ENCODE data around the gene MCM7. TPM values are rescaled to one million over a fixed set of nuclear protein-coding genes. Genes with fewer than 3 reads are reported as not detected.

Gene MCM7
- total and polyA plus RNA-seq, 4 experiments from 2014 or later: 26.9 to 173 (median 97.2) TPM

DNA sequence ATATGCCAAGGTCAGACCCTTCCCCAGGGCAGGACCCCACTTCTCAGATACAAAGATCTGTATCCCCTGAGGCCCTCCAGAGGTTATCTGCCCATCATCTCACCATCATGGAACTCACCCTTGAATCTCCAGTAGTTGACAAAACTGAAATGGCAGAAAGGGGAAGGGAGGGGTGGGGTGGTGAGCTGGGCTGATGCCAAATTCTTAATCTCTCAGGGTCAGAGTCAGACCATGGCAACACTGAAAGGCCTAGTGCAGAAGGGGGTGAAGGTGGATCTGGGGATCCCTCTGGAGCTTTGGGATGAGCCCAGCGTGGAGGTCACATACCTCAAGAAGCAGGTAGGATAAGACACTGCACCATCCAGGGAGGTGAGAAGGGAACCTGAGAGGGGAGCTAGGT lies 21.4 kb upstream of the MCM7 start:
- intact Hi-C loops (cut with micrococcal nuclease): no loop called here
- Mint-ChIP-seq H3K9me3 (peaks cover 0 to 6% (median 0%) of the 10 kb centered on the region in 8 donors), H3K4me3 (peak overlapping the region in 1 of 8 donors; percentile 21), H3K4me1 (peaks cover 19 to 62% (median 42%) of the 10 kb centered on the region in 4 donors), H3K27me3 (no peaks in the 10 kb centered on the region), H3K36me3 (peaks cover 3 to 48% of the 10 kb centered on the region in 2 donors), H3K27ac (peak overlapping the region in 6 of 7 donors; percentile 36 to 81 (median 54))
- Histone ChIP-seq H3K36me3 (ENCODE audit: insufficient read depth, low read length) (peaks cover 9% of the 10 kb centered on the region), H3K4me3 (ENCODE audit: low read length in 2 of 2) (no peak overlapping the region), H3K4me1 (ENCODE audit: insufficient read depth, low read length) (peaks cover 43% of the 10 kb centered on the region), H3K9me3 (ENCODE audit: control insufficient read depth in 1 of 2, low read length in 2 of 2) (no peaks in the 10 kb centered on the region), H3K27me3 (ENCODE audit: insufficient read depth, low read length) (no peaks in the 10 kb centered on the region), H3K27ac (ENCODE audit: low read depth, low read length) (no peak overlapping the region)
- no peak for DNase-seq
- POLR2A ChIA-PET (ENCODE audit: partially characterized antibody): interaction anchor here (1.0 to 7.9 kb wide), 3 partner anchors 20 to 306 kb away, joined by 3 to 175 read pairs (median 3); partner anchors contain the start of genes AP4M1, MCM7, TRIM4 and ZCWPW1
- CTCF ChIA-PET (ENCODE audit: partially characterized antibody): interaction anchor here (3.5 kb wide), 1 partner anchor 8 kb away, joined by 21 read pairs; no protein-coding TSS in a partner anchor

DNA sequence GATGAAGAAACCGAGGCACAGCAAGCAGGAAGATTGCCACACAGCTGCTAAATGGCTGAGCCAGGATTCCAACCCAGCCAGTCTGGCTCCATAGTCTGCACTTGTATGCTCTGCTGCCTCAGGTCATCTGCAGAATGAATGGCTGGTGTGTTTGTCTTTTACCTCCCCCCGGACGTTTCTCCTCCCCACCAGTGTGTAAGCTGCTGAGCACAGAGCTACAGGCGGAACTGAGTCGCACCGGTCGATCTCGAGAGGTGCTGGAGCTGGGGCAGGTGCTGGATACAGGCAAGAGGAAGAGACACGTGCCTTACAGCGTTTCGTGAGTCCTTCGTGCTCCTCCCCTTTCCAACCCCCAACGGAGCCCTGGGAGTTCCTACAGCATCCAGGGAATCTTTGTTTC lies 20.9 kb upstream of the MCM7 start:
- DNase-seq: no peak
- ChIA-PET CTCF (ENCODE audit: partially characterized antibody) (interaction anchor here (3.5 kb wide), 1 partner anchor 8 kb away, joined by 21 read pairs; no protein-coding TSS in a partner anchor), POLR2A (ENCODE audit: partially characterized antibody) (interaction anchor here (1.0 to 7.9 kb wide), 3 partner anchors 19 to 307 kb away, joined by 3 to 175 read pairs (median 3); partner anchors contain the start of genes AP4M1, MCM7, TRIM4 and ZCWPW1)
- H3K27ac ChIP-seq (ENCODE audit: low read depth, low read length): no peak overlapping the region
- H3K9me3 Mint-ChIP-seq: peaks cover 0 to 6% (median 0%) of the 10 kb centered on the region in 8 donors
- peak overlapping the region in 3 of 7 donors; percentile 44 to 89 (median 73) for H3K27ac Mint-ChIP-seq
- intact Hi-C loops (cut with micrococcal nuclease): no loop called here
- peaks cover 19 to 62% (median 40%) of the 10 kb centered on the region in 4 donors for H3K4me1 Mint-ChIP-seq
- no peaks in the 10 kb centered on the region for H3K27me3 Mint-ChIP-seq
- H3K36me3 ChIP-seq (ENCODE audit: insufficient read depth, low read length): peaks cover 9% of the 10 kb centered on the region
- peaks cover 3 to 48% of the 10 kb centered on the region in 2 donors for H3K36me3 Mint-ChIP-seq
- no peaks in the 10 kb centered on the region for H3K9me3 ChIP-seq (ENCODE audit: control insufficient read depth in 1 of 2, low read length in 2 of 2)
- no peak overlapping the region for H3K4me3 ChIP-seq (ENCODE audit: low read length in 2 of 2)
- H3K27me3 ChIP-seq (ENCODE audit: insufficient read depth, low read length): no peaks in the 10 kb centered on the region
- no peak overlapping the region for H3K4me3 Mint-ChIP-seq
- H3K4me1 ChIP-seq (ENCODE audit: insufficient read depth, low read length): peaks cover 43% of the 10 kb centered on the region

DNA sequence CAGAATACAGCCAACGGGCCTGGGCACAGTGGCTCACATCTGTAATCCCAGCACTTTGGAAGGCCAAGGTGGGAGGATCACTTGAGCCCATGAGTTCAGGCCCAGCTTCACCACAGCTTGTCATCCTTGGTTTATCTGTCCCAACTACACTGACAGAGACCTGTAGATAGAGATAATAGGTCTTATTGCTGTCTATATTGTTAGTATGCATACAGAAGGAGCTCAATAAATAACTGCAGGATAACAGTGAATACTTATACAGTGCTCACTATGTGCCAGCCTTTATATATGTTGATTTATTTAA lies 19.5 kb upstream of the MCM7 start:
- no peak for DNase-seq
- peak overlapping the region; percentile 80 for H3K27ac ChIP-seq (ENCODE audit: low read depth, low read length)
- CTCF ChIA-PET (ENCODE audit: partially characterized antibody): interaction anchor here (1.1 to 3.5 kb wide), 5 partner anchors 10 to 96 kb away, joined by 3 to 21 read pairs (median 4); no protein-coding TSS in a partner anchor
- H3K36me3 ChIP-seq (ENCODE audit: insufficient read depth, low read length): peaks cover 9% of the 10 kb centered on the region
- Mint-ChIP-seq H3K27ac (peak overlapping the region; percentile 95 to 100 (median 99)), H3K4me3 (peak overlapping the region; percentile 94 to 99 (median 96)), H3K4me1 (peaks cover 14 to 55% (median 34%) of the 10 kb centered on the region in 4 donors), H3K9me3 (peaks cover 0 to 3% (median 0%) of the 10 kb centered on the region in 8 donors), H3K27me3 (no peaks in the 10 kb centered on the region), H3K36me3 (peaks cover 3 to 45% of the 10 kb centered on the region in 2 donors)
- H3K4me1 ChIP-seq (ENCODE audit: insufficient read depth, low read length): peaks cover 40% of the 10 kb centered on the region
- H3K27me3 ChIP-seq (ENCODE audit: insufficient read depth, low read length): no peaks in the 10 kb centered on the region
- no peaks in the 10 kb centered on the region for H3K9me3 ChIP-seq (ENCODE audit: control insufficient read depth in 1 of 2, low read length in 2 of 2)
- intact Hi-C loops (cut with micrococcal nuclease): loop anchor here (1.0 kb wide), 1 partner anchor 28 kb away; the partner anchor contains the start of gene LAMTOR4
- POLR2A ChIA-PET (ENCODE audit: partially characterized antibody): interaction anchor here (0.9 to 7.9 kb wide), 15 partner anchors 9 to 308 kb away, joined by 3 to 175 read pairs (median 6); partner anchors contain the start of genes AP4M1, COPS6, LAMTOR4 and MCM7
- H3K4me3 ChIP-seq (ENCODE audit: low read length in 2 of 2): peak overlapping the region; percentile 63 to 95

DNA sequence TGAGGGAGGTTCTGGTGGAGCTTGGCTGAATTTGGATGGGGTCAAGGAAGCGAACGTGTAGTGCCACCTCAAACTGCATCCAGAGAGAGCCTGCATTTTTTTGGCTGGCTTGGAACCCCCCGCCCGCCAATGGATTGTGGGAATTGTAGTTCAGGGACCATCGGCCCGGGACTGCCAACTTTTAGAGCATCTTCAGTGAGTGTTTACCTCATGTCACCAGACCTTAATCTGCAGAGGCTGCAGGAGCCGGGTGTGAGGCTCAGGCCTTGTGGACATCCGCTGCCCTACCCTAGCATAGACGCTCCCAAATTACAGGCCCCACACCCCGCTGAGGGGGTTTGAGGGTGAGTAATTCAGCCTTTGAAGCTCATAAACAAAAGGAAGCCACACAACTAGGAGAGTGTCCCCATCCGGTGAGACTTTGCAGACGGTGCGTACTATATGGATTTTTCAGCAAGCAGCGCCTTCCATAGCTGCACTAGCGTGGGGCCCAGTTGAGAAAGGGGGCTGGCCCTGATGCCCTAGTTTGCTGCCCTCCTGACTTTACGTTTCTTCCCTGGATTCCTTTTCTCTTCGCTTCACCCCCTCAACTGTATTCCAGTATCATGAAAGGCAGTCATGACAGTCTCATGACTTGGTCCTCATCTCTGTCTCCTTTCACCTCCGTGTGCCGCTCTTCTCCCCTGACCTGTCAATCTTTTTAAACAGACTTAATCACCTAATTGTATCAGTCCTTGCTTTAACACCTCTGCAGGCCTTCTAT lies 19.0 kb upstream of the MCM7 start:
- Mint-ChIP-seq H3K27me3 (no peaks in the 10 kb centered on the region), H3K4me1 (peaks cover 14 to 49% (median 34%) of the 10 kb centered on the region in 4 donors), H3K4me3 (peak overlapping the region; percentile 94 to 99 (median 96)), H3K27ac (peak overlapping the region; percentile 95 to 100 (median 99)), H3K36me3 (peaks cover 3 to 45% of the 10 kb centered on the region in 2 donors), H3K9me3 (peaks cover 0 to 3% (median 0%) of the 10 kb centered on the region in 8 donors)
- Histone ChIP-seq H3K27ac (ENCODE audit: low read depth, low read length) (peak overlapping the region; percentile 80), H3K36me3 (ENCODE audit: insufficient read depth, low read length) (peaks cover 9% of the 10 kb centered on the region), H3K4me1 (ENCODE audit: insufficient read depth, low read length) (peaks cover 35% of the 10 kb centered on the region), H3K27me3 (ENCODE audit: insufficient read depth, low read length) (no peaks in the 10 kb centered on the region), H3K4me3 (ENCODE audit: low read length in 2 of 2) (peak overlapping the region; percentile 63 to 95), H3K9me3 (ENCODE audit: control insufficient read depth in 1 of 2, low read length in 2 of 2) (no peaks in the 10 kb centered on the region)
- peak; percentile 78 to 88 (median 81) for DNase-seq
- intact Hi-C loops (cut with micrococcal nuclease): loop anchor here (1.0 kb wide), 4 partner anchors 7 to 39 kb away; partner anchors contain the start of genes AP4M1, LAMTOR4, MCM7 and ZNF3
- ChIA-PET CTCF (ENCODE audit: partially characterized antibody) (interaction anchor here (1.1 to 3.5 kb wide), 6 partner anchors 10 to 287 kb away, joined by 3 to 21 read pairs (median 4); no protein-coding TSS in a partner anchor), POLR2A (ENCODE audit: partially characterized antibody) (interaction anchor here (0.7 to 7.9 kb wide), 18 partner anchors 9 to 469 kb away, joined by 3 to 175 read pairs (median 6); partner anchors contain the start of genes AP4M1, COPS6, LAMTOR4 and MCM7)

DNA sequence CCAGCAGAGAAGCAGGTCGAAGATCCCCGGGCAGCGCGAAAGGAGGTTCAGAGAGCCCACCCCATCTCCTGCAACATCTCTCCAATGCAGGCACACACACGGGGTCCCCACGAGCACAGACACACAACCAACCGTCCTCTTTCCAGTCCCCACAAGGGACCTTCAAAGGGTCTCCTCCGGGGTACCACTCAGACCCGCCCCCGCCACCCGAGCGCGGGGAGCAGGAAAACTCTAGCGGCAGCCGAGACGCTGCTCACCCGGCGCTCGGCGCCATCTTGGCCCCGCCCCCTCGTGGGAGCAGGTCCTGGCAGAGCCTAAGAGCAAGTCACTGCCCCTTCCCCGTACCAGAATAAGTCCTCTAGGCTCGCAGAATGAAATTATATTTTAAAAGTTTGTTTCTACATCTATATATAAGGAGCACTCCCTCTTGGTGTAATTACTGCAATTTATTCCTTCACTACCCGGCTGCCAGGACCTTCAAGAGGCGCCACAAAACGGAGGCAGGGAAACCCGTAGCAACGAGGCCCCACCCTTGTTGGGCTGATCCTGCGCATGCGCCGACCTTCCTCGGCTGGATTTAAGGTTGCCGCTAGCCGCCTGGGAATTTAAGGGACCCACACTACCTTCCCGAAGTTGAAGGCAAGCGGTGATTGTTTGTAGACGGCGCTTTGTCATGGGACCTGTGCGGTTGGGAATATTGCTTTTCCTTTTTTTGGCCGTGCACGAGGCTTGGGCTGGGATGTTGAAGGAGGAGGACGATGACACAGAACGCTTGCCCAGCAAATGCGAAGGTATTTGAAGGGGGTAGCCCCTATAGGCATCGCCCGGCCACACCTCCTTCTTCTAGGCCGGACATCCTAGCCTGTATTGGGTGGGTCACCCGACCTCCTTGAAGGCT lies 18.1 kb upstream of the MCM7 start, which contains the start of the genes CNPY4 and TAF6:
CNPY4 (plus strand) TSS at position 563 of the 898 bp plus-strand sequence; CDS start at position 674, 111 bp downstream.
TAF6 (minus strand) TSS at position 287 of the 898 bp plus-strand sequence. CDS start 5,149 bp downstream, outside the sequence.
- peaks cover 2% of the 10 kb centered on the region for H3K36me3 ChIP-seq (ENCODE audit: insufficient read depth, low read length)
- ChIA-PET POLR2A (ENCODE audit: partially characterized antibody) (interaction anchor here (0.7 to 7.9 kb wide), 17 partner anchors 10 to 470 kb away, joined by 3 to 175 read pairs (median 6); partner anchors contain the start of genes AP4M1, COPS6, LAMTOR4 and MCM7), CTCF (ENCODE audit: partially characterized antibody) (interaction anchor here (1.1 to 3.5 kb wide), 5 partner anchors 11 to 288 kb away, joined by 3 to 21 read pairs (median 3); no protein-coding TSS in a partner anchor)
- Mint-ChIP-seq H3K27me3 (no peaks in the 10 kb centered on the region), H3K4me3 (peak within 1 kb of the TSS; percentile 94 to 99 (median 96)), H3K27ac (peak within 1 kb of the TSS; percentile 95 to 100 (median 99)), H3K36me3 (peaks cover 3 to 37% of the 10 kb centered on the region in 2 donors), H3K9me3 (peaks cover 0 to 3% (median 0%) of the 10 kb centered on the region in 8 donors), H3K4me1 (peaks cover 8 to 41% (median 27%) of the 10 kb centered on the region in 4 donors)
- H3K27ac ChIP-seq (ENCODE audit: low read depth, low read length): peak within 1 kb of the TSS; percentile 80
- H3K27me3 ChIP-seq (ENCODE audit: insufficient read depth, low read length): no peaks in the 10 kb centered on the region
- peaks cover 26% of the 10 kb centered on the region for H3K4me1 ChIP-seq (ENCODE audit: insufficient read depth, low read length)
- intact Hi-C loops (cut with micrococcal nuclease): loop anchor here (1.0 kb wide), 3 partner anchors 8 to 38 kb away; partner anchors contain the start of genes AP4M1, MCM7 and ZNF3
- H3K4me3 ChIP-seq (ENCODE audit: low read length in 2 of 2): peak within 1 kb of the TSS; percentile 89 to 95
- DNase-seq: peak; percentile 96
- no peaks in the 10 kb centered on the region for H3K9me3 ChIP-seq (ENCODE audit: control insufficient read depth in 1 of 2, low read length in 2 of 2)
